ENCODE measurements around the gene FSIP2.
"Not testable (repeated sequence)": the region's sequence is repeated elsewhere in the genome, so short reads cannot be mapped to it uniquely, and the experiment has no call there.

FSIP2 gene

DNA sequence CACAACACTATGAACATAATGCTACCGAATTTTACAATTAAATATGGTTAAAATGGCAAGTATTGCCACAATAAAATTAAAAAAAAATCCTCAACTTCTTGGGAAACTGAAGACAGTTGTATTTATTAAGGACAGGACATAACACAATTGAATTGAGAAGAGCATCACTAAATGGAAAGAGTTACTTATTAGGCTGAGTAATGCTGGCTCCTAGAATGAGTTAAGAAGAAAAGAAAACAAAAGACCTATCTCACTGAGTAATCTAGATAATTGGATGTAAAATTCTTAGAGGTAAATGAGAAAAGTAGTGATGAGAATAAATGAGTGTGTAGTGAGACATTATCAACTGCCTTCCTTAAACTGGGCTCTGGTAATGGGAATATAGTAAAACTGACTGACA, 121.7 kb downstream of the FSIP2 start:
- no peak overlapping the region for H3K4me3 ChIP-seq (ENCODE audit: low read length)
- TF ChIP-seq, protein P1, sequence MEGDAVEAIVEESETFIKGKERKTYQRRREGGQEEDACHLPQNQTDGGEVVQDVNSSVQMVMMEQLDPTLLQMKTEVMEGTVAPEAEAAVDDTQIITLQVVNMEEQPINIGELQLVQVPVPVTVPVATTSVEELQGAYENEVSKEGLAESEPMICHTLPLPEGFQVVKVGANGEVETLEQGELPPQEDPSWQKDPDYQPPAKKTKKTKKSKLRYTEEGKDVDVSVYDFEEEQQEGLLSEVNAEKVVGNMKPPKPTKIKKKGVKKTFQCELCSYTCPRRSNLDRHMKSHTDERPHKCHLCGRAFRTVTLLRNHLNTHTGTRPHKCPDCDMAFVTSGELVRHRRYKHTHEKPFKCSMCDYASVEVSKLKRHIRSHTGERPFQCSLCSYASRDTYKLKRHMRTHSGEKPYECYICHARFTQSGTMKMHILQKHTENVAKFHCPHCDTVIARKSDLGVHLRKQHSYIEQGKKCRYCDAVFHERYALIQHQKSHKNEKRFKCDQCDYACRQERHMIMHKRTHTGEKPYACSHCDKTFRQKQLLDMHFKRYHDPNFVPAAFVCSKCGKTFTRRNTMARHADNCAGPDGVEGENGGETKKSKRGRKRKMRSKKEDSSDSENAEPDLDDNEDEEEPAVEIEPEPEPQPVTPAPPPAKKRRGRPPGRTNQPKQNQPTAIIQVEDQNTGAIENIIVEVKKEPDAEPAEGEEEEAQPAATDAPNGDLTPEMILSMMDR (conservative IDR thresholded peaks at IDR 0.05; ENCODE audit: low read length) = no peak
- DNase-seq (ENCODE audit: low read depth) = no peak

DNA sequence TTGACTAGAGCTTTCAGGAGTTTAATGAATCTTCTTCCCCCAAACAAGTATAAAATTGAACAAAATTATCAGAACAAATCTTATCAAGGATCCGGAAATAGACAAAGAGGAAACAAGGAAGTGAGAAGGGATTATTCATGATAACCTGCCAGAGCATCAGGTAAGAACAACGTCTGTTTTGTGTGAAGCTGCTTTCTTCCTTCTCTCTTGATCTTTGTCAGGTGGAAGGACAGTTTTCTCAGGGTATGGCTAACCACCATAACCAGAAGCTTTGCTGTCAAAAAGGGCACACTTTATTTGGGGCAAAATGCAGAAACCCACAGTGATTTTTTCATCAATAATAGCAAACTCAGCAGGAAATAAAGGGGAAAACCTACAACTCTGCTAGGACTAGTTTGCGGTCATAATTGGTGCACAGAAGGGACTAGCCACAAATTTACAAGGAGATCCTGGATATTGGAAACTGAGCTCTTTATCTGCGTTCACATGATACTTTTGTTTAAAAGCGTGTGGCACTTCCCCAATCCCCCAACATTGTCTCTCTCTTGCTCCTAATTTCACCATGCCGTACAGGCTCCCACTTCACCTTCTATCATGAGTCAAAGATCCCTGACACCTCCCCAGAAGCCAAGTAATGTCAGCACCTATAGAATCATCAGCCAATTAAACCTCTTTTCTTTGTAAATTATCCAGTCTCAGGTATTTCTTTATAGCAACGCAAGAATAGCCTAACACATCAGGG, 124.2 kb downstream of the FSIP2 start:
- TF ChIP-seq, protein P1 (conservative IDR thresholded peaks at IDR 0.05; ENCODE audit: low read length) = no peak
- no peak for DNase-seq (ENCODE audit: low read depth)
- no peak overlapping the region for H3K4me3 ChIP-seq (ENCODE audit: low read length)

DNA sequence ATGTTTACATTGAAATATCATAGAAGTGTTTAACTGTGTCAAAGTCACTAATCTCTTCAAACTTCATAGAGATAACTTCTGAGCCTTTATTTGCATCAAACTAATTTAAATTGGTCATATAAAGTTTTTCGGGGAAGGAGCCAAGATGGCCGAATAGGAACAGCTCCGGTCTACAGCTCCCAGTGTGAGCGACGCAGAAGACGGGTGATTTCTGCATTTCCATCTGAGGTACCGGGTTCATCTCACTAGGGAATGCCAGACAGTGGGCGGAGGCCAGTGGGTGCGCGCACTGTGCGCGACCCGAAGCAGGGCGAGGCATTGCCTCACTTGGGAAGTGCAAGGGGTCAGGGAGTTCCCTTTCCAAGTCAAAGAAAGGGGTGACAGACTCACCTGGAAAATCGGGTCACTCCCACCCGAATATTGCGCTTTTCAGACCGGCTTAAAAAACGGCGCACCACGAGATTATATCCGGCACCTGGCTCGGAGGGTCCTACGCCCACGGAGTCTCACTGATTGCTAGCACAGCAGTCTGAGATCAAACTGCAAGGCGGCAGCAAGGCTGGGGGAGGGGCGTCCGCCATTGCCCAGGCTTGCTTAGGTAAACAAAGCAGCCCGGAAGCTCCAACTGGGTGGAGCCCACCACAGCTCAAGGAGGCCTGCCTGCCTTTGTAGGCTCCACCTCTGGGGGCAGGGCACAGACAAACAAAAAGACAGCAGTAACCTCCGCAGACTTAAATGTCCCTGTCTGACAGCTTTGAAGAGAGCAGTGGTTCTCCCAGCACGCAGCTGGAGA, 126.1 kb downstream of the FSIP2 start:
- DNase-seq (ENCODE audit: low read depth); H3K4me3 ChIP-seq (ENCODE audit: low read length): not testable (repeated sequence)

DNA sequence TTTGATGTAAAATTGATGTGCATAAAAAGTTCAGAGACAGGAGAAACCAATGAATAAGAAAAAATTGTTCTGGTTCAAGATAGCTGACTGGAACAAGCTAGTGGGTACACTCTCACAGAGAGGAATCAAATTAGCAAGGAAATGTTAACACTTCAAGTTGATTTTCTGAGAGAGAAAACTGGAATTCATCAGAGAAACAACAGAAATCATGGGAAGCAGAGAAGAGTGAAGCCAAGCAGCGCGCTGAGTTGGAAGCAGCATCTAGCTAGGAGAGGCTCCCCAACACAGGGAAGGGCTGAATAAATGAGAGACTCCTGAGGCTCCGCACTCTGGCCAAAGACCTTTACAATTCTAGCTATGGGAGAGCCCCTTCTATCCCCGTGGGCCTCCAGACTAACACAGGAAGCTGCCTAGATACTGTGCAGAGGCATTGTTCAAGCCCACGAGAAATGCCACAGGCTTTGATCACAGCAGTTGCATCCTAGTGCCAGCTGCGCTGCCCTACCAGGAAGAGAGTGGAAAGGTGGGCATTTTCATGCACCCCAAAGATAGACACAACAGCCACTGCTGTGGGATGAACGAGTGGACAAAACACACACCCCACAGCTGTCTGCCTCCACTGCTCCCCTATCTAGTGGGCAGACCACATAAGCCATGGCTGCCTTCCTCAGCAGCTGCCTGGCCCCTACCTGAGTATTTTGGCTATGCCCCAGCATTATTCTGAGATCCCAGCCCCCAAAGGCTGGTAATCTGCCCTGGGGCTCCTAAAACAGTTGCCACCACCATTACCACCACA, 136.7 kb downstream of the FSIP2 start:
- TF ChIP-seq, protein P1 (conservative IDR thresholded peaks at IDR 0.05; ENCODE audit: low read length) = no peak
- H3K4me3 ChIP-seq (ENCODE audit: low read length) = no peak overlapping the region
- no peak for DNase-seq (ENCODE audit: low read depth)

DNA sequence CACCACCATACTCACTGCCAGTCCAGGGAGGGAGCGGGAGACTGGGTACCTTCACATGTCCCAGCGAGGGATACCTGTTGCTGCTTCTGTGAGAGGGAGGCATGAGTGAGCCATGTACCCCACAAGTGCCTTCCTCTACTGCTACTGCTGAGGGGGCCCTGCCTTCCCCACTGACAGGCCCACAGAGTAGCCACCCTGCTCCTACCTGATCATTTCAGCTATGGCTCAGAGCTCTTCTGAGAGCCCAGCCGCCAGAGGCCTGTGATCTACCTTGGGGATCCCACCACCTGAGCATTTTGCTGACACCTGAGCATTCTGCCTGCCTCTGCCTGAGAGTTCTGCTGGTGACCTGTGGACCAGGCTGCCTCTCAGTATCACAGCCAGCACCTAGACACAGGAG, 137.6 kb downstream of the FSIP2 start:
- no peak for DNase-seq (ENCODE audit: low read depth)
- TF ChIP-seq, protein P1 (conservative IDR thresholded peaks at IDR 0.05; ENCODE audit: low read length) = no peak
- H3K4me3 ChIP-seq (ENCODE audit: low read length) = no peak overlapping the region

DNA sequence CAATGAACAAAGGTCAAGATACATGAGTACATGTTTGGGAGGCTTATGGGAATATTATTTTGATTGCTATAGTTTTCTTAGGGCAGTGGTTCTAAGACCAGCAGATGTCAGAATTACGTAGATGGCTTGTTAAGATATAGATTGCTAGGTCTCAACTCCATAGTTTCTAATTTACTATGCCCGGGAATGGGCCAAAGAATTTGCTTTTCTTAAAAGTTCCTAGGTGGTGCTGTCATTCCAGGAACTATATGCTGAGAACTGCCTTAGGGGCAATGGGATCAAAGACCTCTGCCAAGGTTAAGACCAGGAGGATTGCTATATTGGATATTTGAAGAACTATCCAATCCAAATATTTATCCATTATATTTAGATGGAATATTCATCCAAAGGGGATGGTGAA, 141.8 kb downstream of the FSIP2 start:
- no peak overlapping the region for H3K4me3 ChIP-seq (ENCODE audit: low read length)
- DNase-seq (ENCODE audit: low read depth) = no peak
- TF ChIP-seq, protein P1 (conservative IDR thresholded peaks at IDR 0.05; ENCODE audit: low read length) = no peak
